ENCODE data around the gene TCEAL1. TPM values are rescaled to one million over a fixed set of nuclear protein-coding genes. Genes with fewer than 3 reads are reported as not detected.
A peak's percentile ranks its signal among the peaks of the same experiment; 100 is the strongest.

Gene TCEAL1
- total RNA-seq, 3 donors from 2014 or later (not counting 1 experiment from before 2014, with no cell fraction given): 6.4 to 7.1 (median 6.7) TPM

- DNase-seq: no peak
- Histone ChIP-seq H3K36me3 (ENCODE audit: control insufficient read depth, insufficient read depth, low read length) (no peaks in the 10 kb centered on the region), H3K4me3 (ENCODE audit: low read length) (no peak overlapping the region), H3K27me3 (ENCODE audit: control insufficient read depth, insufficient read depth, low read length) (no peaks in the 10 kb centered on the region), H3K4me1 (ENCODE audit: control insufficient read depth, insufficient read depth, low read length) (peaks cover 4% of the 10 kb centered on the region), H3K9me3 (ENCODE audit: control insufficient read depth, insufficient read depth, low read length) (no peaks in the 10 kb centered on the region), H3K27ac (ENCODE audit: low read length) (no peak overlapping the region)
- Mint-ChIP-seq H3K27me3 (ENCODE audit: low read depth in 2 of 2) (peaks cover 0 to 5% of the 10 kb centered on the region in 2 donors), H3K4me1 (peaks cover 0 to 9% of the 10 kb centered on the region in 2 donors), H3K4me3 (no peak overlapping the region), H3K36me3 (no peaks in the 10 kb centered on the region), H3K27ac (no peak overlapping the region), H3K9me3 (no peaks in the 10 kb centered on the region)
- 68% methylated on average over 3 of the region's 4 CpGs for WGBS (ENCODE audit: insufficient coverage)
- no peak for ATAC-seq
- intact Hi-C loops (cut with micrococcal nuclease): no loop called here
- TF ChIP-seq, protein P1, sequence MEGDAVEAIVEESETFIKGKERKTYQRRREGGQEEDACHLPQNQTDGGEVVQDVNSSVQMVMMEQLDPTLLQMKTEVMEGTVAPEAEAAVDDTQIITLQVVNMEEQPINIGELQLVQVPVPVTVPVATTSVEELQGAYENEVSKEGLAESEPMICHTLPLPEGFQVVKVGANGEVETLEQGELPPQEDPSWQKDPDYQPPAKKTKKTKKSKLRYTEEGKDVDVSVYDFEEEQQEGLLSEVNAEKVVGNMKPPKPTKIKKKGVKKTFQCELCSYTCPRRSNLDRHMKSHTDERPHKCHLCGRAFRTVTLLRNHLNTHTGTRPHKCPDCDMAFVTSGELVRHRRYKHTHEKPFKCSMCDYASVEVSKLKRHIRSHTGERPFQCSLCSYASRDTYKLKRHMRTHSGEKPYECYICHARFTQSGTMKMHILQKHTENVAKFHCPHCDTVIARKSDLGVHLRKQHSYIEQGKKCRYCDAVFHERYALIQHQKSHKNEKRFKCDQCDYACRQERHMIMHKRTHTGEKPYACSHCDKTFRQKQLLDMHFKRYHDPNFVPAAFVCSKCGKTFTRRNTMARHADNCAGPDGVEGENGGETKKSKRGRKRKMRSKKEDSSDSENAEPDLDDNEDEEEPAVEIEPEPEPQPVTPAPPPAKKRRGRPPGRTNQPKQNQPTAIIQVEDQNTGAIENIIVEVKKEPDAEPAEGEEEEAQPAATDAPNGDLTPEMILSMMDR (IDR thresholded peaks at IDR 0.05): no peak
Measured at GRCh38 chrX:103624111-103624510, 4.7 kb upstream of the TCEAL1 start.

DNA sequence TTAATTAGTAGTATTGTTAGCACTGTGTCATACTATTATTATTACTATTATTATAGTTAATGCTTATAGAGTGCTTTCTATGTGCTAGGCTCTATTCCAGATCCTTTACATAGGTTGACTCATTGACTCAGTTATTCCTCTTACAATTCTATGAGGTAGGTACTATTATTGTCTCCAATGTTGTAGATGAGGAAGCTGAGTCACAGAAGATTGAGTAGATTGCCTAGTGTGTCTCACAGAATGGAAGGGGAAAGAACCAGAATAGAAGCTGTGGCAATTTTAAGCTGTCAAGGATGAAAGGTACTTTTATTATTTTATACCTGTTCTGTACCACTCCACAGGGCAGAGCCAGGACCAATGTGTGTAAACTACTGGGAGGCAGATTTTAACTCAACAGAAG lies 1.9 kb upstream of the TCEAL1 start:
- Mint-ChIP-seq H3K27me3 (ENCODE audit: low read depth in 2 of 2) (peaks cover 0 to 5% of the 10 kb centered on the region in 2 donors), H3K4me3 (peak overlapping the region; percentile 25), H3K4me1 (peaks cover 11 to 20% of the 10 kb centered on the region in 2 donors), H3K9me3 (no peaks in the 10 kb centered on the region), H3K27ac (peak overlapping the region; percentile 28), H3K36me3 (no peaks in the 10 kb centered on the region)
- Histone ChIP-seq H3K27me3 (ENCODE audit: control insufficient read depth, insufficient read depth, low read length) (no peaks in the 10 kb centered on the region), H3K27ac (ENCODE audit: low read length) (no peak overlapping the region), H3K9me3 (ENCODE audit: control insufficient read depth, insufficient read depth, low read length) (no peaks in the 10 kb centered on the region), H3K36me3 (ENCODE audit: control insufficient read depth, insufficient read depth, low read length) (no peaks in the 10 kb centered on the region), H3K4me1 (ENCODE audit: control insufficient read depth, insufficient read depth, low read length) (peaks cover 10% of the 10 kb centered on the region), H3K4me3 (ENCODE audit: low read length) (no peak overlapping the region)
- TF ChIP-seq, protein P1 (IDR thresholded peaks at IDR 0.05): no peak
- ATAC-seq (no peak), DNase-seq (no peak)
- intact Hi-C loops (cut with micrococcal nuclease): no loop called here

DNA sequence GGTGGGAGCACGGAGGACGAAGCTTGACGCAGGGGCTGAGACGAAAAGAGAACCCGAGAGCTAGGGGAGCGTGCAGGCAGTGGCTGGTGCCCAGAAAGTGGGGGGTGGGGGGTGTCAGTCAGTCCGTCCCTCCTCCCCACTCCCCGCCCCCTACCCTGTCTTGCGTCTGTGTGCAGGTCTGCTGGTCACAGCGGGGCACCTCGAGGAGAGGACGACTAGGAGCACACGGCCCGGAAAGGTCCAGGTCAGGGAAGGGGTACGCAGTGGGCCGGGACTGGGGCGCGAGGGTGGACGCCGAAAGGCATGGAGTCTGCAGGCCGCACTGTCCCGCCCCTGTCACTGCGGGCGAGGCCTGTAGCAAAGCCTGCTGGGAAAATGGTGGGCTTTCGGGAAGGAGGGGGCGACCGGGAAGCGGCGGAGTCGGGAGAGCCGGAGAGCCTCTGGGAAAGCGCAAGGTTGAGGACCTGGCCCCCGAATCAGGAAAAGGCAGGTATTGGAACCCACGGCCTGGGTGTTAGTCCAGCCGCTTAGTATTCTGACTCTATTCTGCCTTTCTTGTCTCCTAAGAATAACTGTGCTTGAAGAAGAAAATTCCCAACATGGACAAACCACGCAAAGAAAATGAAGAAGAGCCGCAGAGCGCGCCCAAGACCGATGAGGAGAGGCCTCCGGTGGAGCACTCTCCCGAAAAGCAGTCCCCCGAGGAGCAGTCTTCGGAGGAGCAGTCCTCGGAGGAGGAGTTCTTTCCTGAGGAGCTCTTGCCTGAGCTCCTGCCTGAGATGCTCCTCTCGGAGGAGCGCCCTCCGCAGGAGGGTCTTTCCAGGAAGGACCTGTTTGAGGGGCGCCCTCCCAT lies 769 bp downstream of the TCEAL1 start:
- Histone ChIP-seq H3K4me3 (ENCODE audit: low read length) (peak overlapping the region; percentile 93), H3K36me3 (ENCODE audit: control insufficient read depth, insufficient read depth, low read length) (no peaks in the 10 kb centered on the region), H3K9me3 (ENCODE audit: control insufficient read depth, insufficient read depth, low read length) (no peaks in the 10 kb centered on the region), H3K27ac (ENCODE audit: low read length) (peak overlapping the region; percentile 79), H3K27me3 (ENCODE audit: control insufficient read depth, insufficient read depth, low read length) (no peaks in the 10 kb centered on the region), H3K4me1 (ENCODE audit: control insufficient read depth, insufficient read depth, low read length) (peaks cover 10% of the 10 kb centered on the region)
- no peaks in the 10 kb centered on the region for H3K36me3 Mint-ChIP-seq
- intact Hi-C loops (cut with micrococcal nuclease): no loop called here
- H3K27ac Mint-ChIP-seq: peak overlapping the region; percentile 3 to 91
- ATAC-seq (peak; percentile 54 to 59 (median 54)), DNase-seq (peak in 1 of 2 donors; percentile 39)
- no peaks in the 10 kb centered on the region for H3K9me3 Mint-ChIP-seq
- peaks cover 0 to 5% of the 10 kb centered on the region in 2 donors for H3K27me3 Mint-ChIP-seq (ENCODE audit: low read depth in 2 of 2)
- peaks cover 11 to 20% of the 10 kb centered on the region in 2 donors for H3K4me1 Mint-ChIP-seq
- 3% methylated on average over 44 of the region's 49 CpGs for WGBS (ENCODE audit: insufficient coverage)
- TF ChIP-seq, protein P1 (IDR thresholded peaks at IDR 0.05): no peak
- peak overlapping the region; percentile 92 for H3K4me3 Mint-ChIP-seq

Data from natural killer cell (primary cell).